ENCODE measurements around the gene TNFAIP8L3. TPM values are rescaled to one million over a fixed set of nuclear protein-coding genes. Genes with fewer than 3 reads are reported as not detected.

The TNFAIP8L3 gene
- total and polyA plus RNA-seq, 9 of the 15 experiments (the other 6 are each of a cell fraction or from before 2014, with no cell fraction given) = 0.13 TPM; not detected in 8

DNA sequence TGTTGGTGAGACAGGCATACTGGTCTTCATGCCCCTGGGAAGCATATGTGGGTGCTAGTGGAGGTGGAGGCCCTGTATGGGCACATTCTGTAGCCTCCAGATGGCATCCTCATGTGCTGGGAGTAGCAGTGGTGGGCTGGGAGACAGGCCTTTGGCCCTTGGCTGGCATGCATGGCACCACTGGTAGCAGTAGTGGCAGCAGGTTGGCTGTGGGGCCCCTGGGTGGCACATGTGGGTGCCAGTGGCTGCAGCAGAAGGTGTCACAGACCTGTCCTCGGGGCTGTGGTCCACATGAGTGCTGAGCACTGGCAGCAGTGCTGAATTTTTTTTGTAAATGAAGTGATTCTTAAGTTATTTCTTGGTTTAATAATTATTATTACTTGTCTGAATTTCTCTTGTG is 71.2 kb downstream of the TNFAIP8L3 start:
- in situ Hi-C loops (cut with MboI) (no loop called here), intact Hi-C loops (cut with micrococcal nuclease) (no loop called here)
- Histone ChIP-seq H3K4me2 (ENCODE audit: insufficient read depth, low read length) (no peak overlapping the region), H3K27ac (ENCODE audit: extremely low read depth, low read depth, low read length) (no peak overlapping the region), H3K4me3 (no peak overlapping the region), H2AFZ (ENCODE audit: low read depth, low read length) (no peak overlapping the region), H3K27me3 (ENCODE audit: control insufficient read depth in 2 of 2, insufficient read depth in 2 of 2, low read length in 2 of 2) (peaks cover 0 to 5% of the 10 kb centered on the region in 2 experiments; a peak in 1 of 5 replicates), H3K36me3 (ENCODE audit: control insufficient read depth, insufficient read depth, low read length) (no peaks in the 10 kb centered on the region), H3K79me2 (ENCODE audit: control insufficient read depth, insufficient read depth, low read length) (no peaks in the 10 kb centered on the region), H3K9ac (ENCODE audit: insufficient read depth in 1 of 2, low read depth in 2 of 2, low read length in 2 of 2) (no peak overlapping the region), H3K4me1 (replicated peaks in 1 of 2; ENCODE audit: control insufficient read depth in 2 of 2, insufficient read depth in 2 of 2, low read length in 2 of 2) (no peaks in the 10 kb centered on the region), H4K20me1 (replicated peaks; ENCODE audit: control insufficient read depth, insufficient read depth, low read length) (no peaks in the 10 kb centered on the region), H3K9me3 (replicated peaks; ENCODE audit: control insufficient read depth, insufficient read depth, low read depth, low read length) (no peaks in the 10 kb centered on the region), H3K9me1 (ENCODE audit: control insufficient read depth, insufficient read depth, low read length) (no peaks in the 10 kb centered on the region)
- CTCF ChIA-PET (ENCODE audit: low intra/inter-chr PET ratio) = no interaction called here
- no peak for DNase-seq (ENCODE audit: extremely low read depth in 1 of 4, low spot score in 3 of 4)
- POLR2A ChIA-PET = no interaction called here
- no peak for FAIRE-seq
- no peak for TF ChIP-seq ZNF431 (CRISPR knock-in tag; IDR thresholded peaks at IDR 0.05)
- TF ChIP-seq RBFOX2 (IDR thresholded peaks at IDR 0.05; ENCODE audit: low read depth, low read length) = no peak
- no peak for TF ChIP-seq MCM2 (IDR thresholded peaks at IDR 0.05; ENCODE audit: low read depth)
- no peak for TF ChIP-seq BHLHE40 (IDR thresholded peaks at IDR 0.05; ENCODE audit: low read length)
- no peak for TF ChIP-seq GABPA (tag; conservative IDR thresholded peaks at IDR 0.05; ENCODE audit: low read depth)
- no peak for TF ChIP-seq RBM25 (IDR thresholded peaks at IDR 0.05; ENCODE audit: low read depth, low read length, severe bottlenecking)
- TF ChIP-seq CEBPG (CRISPR knock-in tag; IDR thresholded peaks at IDR 0.05) = no peak
- TF ChIP-seq CEBPG (tag; conservative IDR thresholded peaks at IDR 0.05 in 1 of 2, IDR thresholded peaks at IDR 0.05 in 1 of 2) = no peak
- TF ChIP-seq IRF2 (CRISPR knock-in tag; IDR thresholded peaks at IDR 0.05) = no peak
- no peak for TF ChIP-seq ZNF174 (CRISPR knock-in tag; IDR thresholded peaks at IDR 0.05)
- TF ChIP-seq ZNF699 (CRISPR knock-in tag; IDR thresholded peaks at IDR 0.05; ENCODE audit: insufficient replicate concordance) = no peak
- no peak for TF ChIP-seq TFAM (CRISPR knock-in tag; conservative IDR thresholded peaks at IDR 0.05)
- TF ChIP-seq RBM34 (IDR thresholded peaks at IDR 0.05; ENCODE audit: borderline replicate concordance, insufficient read depth, low read length) = no peak
- TF ChIP-seq, protein P1, sequence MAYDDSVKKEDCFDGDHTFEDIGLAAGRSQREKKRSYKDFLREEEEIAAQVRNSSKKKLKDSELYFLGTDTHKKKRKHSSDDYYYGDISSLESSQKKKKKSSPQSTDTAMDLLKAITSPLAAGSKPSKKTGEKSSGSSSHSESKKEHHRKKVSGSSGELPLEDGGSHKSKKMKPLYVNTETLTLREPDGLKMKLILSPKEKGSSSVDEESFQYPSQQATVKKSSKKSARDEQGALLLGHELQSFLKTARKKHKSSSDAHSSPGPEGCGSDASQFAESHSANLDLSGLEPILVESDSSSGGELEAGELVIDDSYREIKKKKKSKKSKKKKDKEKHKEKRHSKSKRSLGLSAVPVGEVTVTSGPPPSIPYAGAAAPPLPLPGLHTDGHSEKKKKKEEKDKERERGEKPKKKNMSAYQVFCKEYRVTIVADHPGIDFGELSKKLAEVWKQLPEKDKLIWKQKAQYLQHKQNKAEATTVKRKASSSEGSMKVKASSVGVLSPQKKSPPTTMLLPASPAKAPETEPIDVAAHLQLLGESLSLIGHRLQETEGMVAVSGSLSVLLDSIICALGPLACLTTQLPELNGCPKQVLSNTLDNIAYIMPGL (CRISPR knock-in tag; IDR thresholded peaks at IDR 0.05) = no peak
- TF ChIP-seq, protein P2, sequence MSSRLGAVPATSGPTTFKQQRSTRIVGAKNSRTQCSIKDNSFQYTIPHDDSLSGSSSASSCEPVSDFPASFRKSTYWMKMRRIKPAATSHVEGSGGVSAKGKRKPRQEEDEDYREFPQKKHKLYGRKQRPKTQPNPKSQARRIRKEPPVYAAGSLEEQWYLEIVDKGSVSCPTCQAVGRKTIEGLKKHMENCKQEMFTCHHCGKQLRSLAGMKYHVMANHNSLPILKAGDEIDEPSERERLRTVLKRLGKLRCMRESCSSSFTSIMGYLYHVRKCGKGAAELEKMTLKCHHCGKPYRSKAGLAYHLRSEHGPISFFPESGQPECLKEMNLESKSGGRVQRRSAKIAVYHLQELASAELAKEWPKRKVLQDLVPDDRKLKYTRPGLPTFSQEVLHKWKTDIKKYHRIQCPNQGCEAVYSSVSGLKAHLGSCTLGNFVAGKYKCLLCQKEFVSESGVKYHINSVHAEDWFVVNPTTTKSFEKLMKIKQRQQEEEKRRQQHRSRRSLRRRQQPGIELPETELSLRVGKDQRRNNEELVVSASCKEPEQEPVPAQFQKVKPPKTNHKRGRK (tag; IDR thresholded peaks at IDR 0.05) = no peak
- no peak for TF ChIP-seq ESRRB (CRISPR knock-in tag; IDR thresholded peaks at IDR 0.05; ENCODE audit: borderline replicate concordance)
- ATAC-seq = no peak
- BruUV-seq (replicated peaks) = no TSS peak
- WGBS (ENCODE audit: insufficient coverage, low coverage, missing lambda C conversion rate) = 0% methylated on average over 1 of the region's 1 CpG

Measured in K562 (cell line).